ENCODE results near the gene TMEM218.

The TMEM218 gene

DNA sequence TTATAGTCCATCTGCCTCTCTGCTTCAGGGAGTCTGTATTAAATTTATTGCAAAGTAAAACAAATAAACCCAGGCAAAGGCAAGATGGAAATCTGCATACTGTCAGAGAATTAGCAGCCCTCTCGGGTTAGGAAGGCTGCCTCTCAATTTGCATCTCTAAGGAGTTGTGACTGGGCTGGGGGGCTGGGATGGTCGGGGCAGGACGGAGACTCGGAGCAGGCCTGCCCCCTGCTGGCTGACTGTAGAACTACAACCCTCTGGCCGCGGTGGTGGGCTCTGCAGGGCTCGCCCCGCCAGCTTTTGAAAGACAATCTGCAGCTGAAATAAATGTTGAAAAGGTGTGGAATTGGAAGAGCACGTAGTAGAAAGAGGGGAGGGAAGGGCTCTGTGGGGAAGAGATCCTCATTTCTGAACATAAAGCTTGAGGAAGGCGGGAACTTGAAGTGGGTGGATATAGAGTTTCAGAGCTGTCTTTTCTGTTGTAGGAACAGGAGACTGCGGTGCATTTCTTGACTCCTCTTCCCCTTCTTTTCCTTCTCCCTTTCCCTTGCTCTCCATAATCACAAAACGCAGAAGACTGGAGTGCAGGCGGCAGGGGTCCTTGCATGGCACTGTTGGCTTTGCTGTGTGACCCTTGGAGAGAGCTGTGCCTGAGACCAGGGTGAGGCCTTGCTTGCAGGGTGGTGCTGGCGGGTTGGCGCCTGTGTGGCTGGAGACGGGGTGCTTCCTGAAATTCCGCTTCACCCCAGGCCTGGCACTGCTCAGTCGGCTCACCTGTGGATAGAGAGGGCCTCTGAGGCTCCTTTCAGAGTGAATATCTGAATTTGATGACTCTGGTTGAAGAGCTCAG, 30.5 kb upstream of the TMEM218 start:
- H3K4me3 Mint-ChIP-seq, result peak overlapping the region; percentile 3
- ATAC-seq (replicated peaks; ENCODE audit: extremely low read depth, poor library complexity, severe bottlenecking), result peak; percentile 60
- H3K27ac Mint-ChIP-seq (ENCODE audit: low read depth), result peak overlapping the region; percentile 1
- H3K4me1 Mint-ChIP-seq, result peaks cover 6% of the 10 kb centered on the region
- peak; percentile 36 to 55 for DNase-seq (ENCODE audit: low spot score in 2 of 2)
- H3K36me3 Mint-ChIP-seq (ENCODE audit: insufficient read depth), result peaks cover 6% of the 10 kb centered on the region
- no peaks in the 10 kb centered on the region for H3K9me3 Mint-ChIP-seq
- peaks cover 68% of the 10 kb centered on the region for H3K27me3 Mint-ChIP-seq

GRCh38 chr11:125141178-125141577, 29.8 kb upstream of the TMEM218 start:
- H3K36me3 Mint-ChIP-seq (ENCODE audit: insufficient read depth), result peaks cover 6% of the 10 kb centered on the region
- peaks cover 6% of the 10 kb centered on the region for H3K4me1 Mint-ChIP-seq
- H3K9me3 Mint-ChIP-seq, result no peaks in the 10 kb centered on the region
- no peak for ATAC-seq (replicated peaks; ENCODE audit: extremely low read depth, poor library complexity, severe bottlenecking)
- DNase-seq (ENCODE audit: low spot score in 2 of 2), result no peak
- peaks cover 68% of the 10 kb centered on the region for H3K27me3 Mint-ChIP-seq
- no peak overlapping the region for H3K4me3 Mint-ChIP-seq
- H3K27ac Mint-ChIP-seq (ENCODE audit: low read depth), result no peak overlapping the region

DNA sequence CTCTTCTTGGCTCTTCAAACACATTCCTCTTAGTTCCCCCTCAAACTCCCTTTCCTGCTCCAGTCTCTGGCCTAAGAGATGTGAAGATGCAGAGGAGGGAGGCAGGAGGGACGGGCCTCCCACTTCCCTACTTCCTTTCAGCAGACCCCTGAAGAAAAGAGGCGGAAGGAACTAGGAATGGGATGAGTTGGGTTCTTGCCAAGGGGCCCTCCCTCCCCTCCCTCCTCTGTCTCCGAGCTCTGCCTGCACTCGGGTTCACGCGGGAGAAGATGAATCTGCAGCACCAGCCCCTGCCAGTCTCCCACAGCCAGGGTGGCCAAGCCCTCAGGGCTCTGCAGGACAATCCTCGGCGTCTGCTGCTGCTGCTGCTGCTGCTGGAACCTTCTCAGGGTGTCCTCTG, 28.8 kb upstream of the TMEM218 start:
- H3K27ac Mint-ChIP-seq (ENCODE audit: low read depth), result no peak overlapping the region
- no peak for ATAC-seq (replicated peaks; ENCODE audit: extremely low read depth, poor library complexity, severe bottlenecking)

DNA sequence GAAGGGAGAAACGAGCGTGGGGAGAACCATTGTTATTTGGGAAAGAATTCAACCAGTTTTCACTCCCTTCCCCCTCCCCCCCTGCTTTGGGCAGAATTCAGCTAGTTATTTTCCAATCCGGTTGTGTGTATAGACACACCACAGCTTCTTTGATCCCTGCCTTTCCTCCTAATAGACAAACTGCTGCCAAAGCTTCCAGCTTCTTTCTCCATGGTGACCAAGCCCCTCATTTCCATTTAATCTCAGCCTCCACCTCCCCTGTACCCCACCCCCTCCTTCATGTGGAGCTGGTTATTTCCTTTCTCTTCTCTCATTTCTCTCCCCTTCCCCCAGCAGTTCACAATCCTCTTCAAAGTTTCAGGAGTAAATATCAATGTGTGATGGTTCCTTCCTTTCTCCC, 28.4 kb upstream of the TMEM218 start:
- H3K4me1 Mint-ChIP-seq, result peaks cover 6% of the 10 kb centered on the region
- no peak overlapping the region for H3K27ac Mint-ChIP-seq (ENCODE audit: low read depth)
- ATAC-seq (replicated peaks; ENCODE audit: extremely low read depth, poor library complexity, severe bottlenecking), result no peak
- no peaks in the 10 kb centered on the region for H3K9me3 Mint-ChIP-seq
- H3K36me3 Mint-ChIP-seq (ENCODE audit: insufficient read depth), result peaks cover 6% of the 10 kb centered on the region
- H3K27me3 Mint-ChIP-seq, result peaks cover 74% of the 10 kb centered on the region
- no peak overlapping the region for H3K4me3 Mint-ChIP-seq
- no peak for DNase-seq (ENCODE audit: low spot score in 2 of 2)

More for the DNA sequence above, 28.8 kb upstream of the TMEM218 start:
- Mint-ChIP-seq H3K27me3 (peaks cover 71% of the 10 kb centered on the region), H3K4me3 (no peak overlapping the region), H3K4me1 (peaks cover 6% of the 10 kb centered on the region), H3K36me3 (ENCODE audit: insufficient read depth) (peaks cover 6% of the 10 kb centered on the region), H3K9me3 (no peaks in the 10 kb centered on the region)
- no peak for DNase-seq (ENCODE audit: low spot score in 2 of 2)

DNA sequence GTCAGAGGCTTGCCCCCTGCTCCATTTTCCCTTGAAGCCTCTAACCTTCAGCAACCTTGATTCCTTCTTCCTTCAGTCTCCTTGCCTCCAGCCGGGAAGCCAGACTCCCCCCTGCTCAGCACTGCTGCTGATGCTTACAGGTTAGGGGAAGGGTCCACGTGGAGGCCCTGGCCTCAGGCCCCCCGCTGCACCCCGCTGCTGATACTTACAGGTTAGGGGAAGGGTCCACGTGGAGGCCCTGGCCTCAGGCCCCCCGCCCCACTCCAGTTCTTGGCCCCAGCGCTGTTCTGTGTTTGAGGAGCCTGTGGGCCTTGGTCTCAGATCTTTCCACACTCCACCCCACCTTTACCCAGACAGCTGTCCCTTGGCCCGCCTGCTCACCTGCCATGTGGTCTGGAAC, 27.5 kb upstream of the TMEM218 start:
- Mint-ChIP-seq H3K9me3 (no peaks in the 10 kb centered on the region), H3K4me1 (peaks cover 6% of the 10 kb centered on the region), H3K27me3 (peaks cover 74% of the 10 kb centered on the region), H3K27ac (ENCODE audit: low read depth) (no peak overlapping the region), H3K36me3 (ENCODE audit: insufficient read depth) (peaks cover 6% of the 10 kb centered on the region), H3K4me3 (no peak overlapping the region)
- DNase-seq (ENCODE audit: low spot score in 2 of 2), result no peak
- no peak for ATAC-seq (replicated peaks; ENCODE audit: extremely low read depth, poor library complexity, severe bottlenecking)

GRCh38 chr11:125136001-125136400, 24.6 kb upstream of the TMEM218 start:
- Mint-ChIP-seq H3K4me3 (no peak overlapping the region), H3K27me3 (peaks cover 66% of the 10 kb centered on the region), H3K36me3 (ENCODE audit: insufficient read depth) (peaks cover 2% of the 10 kb centered on the region)

GRCh38 chr11:125132596-125132995, 21.2 kb upstream of the TMEM218 start:
- no peak overlapping the region for H3K27ac Mint-ChIP-seq (ENCODE audit: low read depth)
- no peaks in the 10 kb centered on the region for H3K4me1 Mint-ChIP-seq
- no peaks in the 10 kb centered on the region for H3K9me3 Mint-ChIP-seq
- H3K36me3 Mint-ChIP-seq (ENCODE audit: insufficient read depth), result no peaks in the 10 kb centered on the region
- peaks cover 64% of the 10 kb centered on the region for H3K27me3 Mint-ChIP-seq
- no peak for DNase-seq (ENCODE audit: low spot score in 2 of 2)
- H3K4me3 Mint-ChIP-seq, result no peak overlapping the region
- ATAC-seq (replicated peaks; ENCODE audit: extremely low read depth, poor library complexity, severe bottlenecking), result no peak

More at GRCh38 chr11:125136001-125136400, 24.6 kb upstream of the TMEM218 start:
- H3K9me3 Mint-ChIP-seq, result no peaks in the 10 kb centered on the region
- DNase-seq (ENCODE audit: low spot score in 2 of 2) (no peak), ATAC-seq (replicated peaks; ENCODE audit: extremely low read depth, poor library complexity, severe bottlenecking) (no peak)
- H3K27ac Mint-ChIP-seq (ENCODE audit: low read depth), result no peak overlapping the region
- H3K4me1 Mint-ChIP-seq, result no peaks in the 10 kb centered on the region

DNA sequence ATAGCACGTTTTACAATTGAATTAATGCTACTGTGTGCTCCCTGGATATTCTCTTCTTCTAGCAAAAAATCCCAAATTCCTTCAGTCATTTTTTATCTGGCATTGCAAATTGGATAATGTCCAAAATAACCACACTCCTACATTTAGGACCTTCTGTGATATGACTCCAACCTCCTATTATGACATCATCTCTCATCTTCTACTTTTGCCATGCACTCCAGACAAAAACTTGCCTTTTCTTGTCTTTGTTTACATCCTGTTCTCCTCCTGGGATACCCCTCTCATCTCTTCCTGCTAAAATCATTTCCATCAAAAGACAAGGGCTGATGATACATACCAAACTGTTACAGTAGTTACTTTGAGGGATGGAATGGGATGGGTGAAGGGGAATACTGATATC, 20.6 kb upstream of the TMEM218 start:
- Mint-ChIP-seq H3K9me3 (no peaks in the 10 kb centered on the region), H3K27me3 (peaks cover 70% of the 10 kb centered on the region), H3K27ac (ENCODE audit: low read depth) (no peak overlapping the region), H3K4me1 (no peaks in the 10 kb centered on the region), H3K4me3 (no peak overlapping the region), H3K36me3 (ENCODE audit: insufficient read depth) (no peaks in the 10 kb centered on the region)
- no peak for ATAC-seq (replicated peaks; ENCODE audit: extremely low read depth, poor library complexity, severe bottlenecking)
- DNase-seq (ENCODE audit: low spot score in 2 of 2), result no peak

DNA sequence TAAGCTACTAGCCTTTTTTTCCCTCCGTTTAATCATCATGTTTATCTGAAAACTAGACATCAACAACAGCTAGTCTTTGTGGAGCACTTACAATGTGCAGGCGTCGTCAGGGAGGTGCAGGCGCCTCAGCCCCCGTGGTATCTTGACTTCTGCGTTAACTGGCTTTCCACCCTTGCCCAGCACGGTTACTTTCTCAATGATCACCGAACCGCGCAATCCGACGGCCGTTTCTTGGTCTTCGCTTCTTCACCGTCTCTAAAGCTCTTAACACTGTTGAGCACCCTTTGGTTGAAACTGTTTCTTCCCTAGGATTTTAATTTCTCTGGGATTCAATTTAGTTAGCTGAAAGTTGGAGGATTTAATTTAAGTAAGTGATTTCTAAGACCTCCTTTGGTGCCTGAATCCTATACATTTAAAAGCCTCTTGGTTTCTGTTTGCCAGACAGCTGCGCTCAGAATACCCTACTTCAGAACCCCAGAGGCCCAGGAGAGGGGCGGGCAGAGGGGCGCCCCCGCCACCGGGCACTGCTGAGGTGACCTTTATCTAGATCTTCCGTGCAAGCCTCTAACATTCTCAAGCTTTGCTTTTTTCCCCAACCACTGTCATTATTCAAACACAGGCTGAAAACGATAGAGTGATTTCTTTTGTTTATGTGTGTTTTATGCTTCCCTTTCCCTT, 18.0 kb upstream of the TMEM218 start:
- Mint-ChIP-seq H3K4me3 (no peak overlapping the region), H3K27me3 (peaks cover 67% of the 10 kb centered on the region), H3K27ac (ENCODE audit: low read depth) (no peak overlapping the region), H3K36me3 (ENCODE audit: insufficient read depth) (no peaks in the 10 kb centered on the region), H3K9me3 (no peaks in the 10 kb centered on the region), H3K4me1 (no peaks in the 10 kb centered on the region)
- ATAC-seq (replicated peaks; ENCODE audit: extremely low read depth, poor library complexity, severe bottlenecking) (no peak), DNase-seq (ENCODE audit: low spot score in 2 of 2) (no peak)

- no peak for DNase-seq (ENCODE audit: low spot score in 2 of 2)
- H3K9me3 Mint-ChIP-seq, result no peaks in the 10 kb centered on the region
- H3K36me3 Mint-ChIP-seq (ENCODE audit: insufficient read depth), result no peaks in the 10 kb centered on the region
- no peak overlapping the region for H3K27ac Mint-ChIP-seq (ENCODE audit: low read depth)
- H3K27me3 Mint-ChIP-seq, result peaks cover 57% of the 10 kb centered on the region
- no peak overlapping the region for H3K4me3 Mint-ChIP-seq
- no peak for ATAC-seq (replicated peaks; ENCODE audit: extremely low read depth, poor library complexity, severe bottlenecking)
- H3K4me1 Mint-ChIP-seq, result peaks cover 7% of the 10 kb centered on the region
Measured at GRCh38 chr11:125128450-125128849, 17.0 kb upstream of the TMEM218 start.

GRCh38 chr11:125124618-125124992, 13.2 kb upstream of the TMEM218 start:
- DNase-seq (ENCODE audit: low spot score in 2 of 2), result no peak
- H3K27me3 Mint-ChIP-seq, result peaks cover 38% of the 10 kb centered on the region
- peaks cover 7% of the 10 kb centered on the region for H3K4me1 Mint-ChIP-seq
- H3K27ac Mint-ChIP-seq (ENCODE audit: low read depth), result no peak overlapping the region
- H3K9me3 Mint-ChIP-seq, result no peaks in the 10 kb centered on the region
- ATAC-seq (replicated peaks; ENCODE audit: extremely low read depth, poor library complexity, severe bottlenecking), result no peak
- no peak overlapping the region for H3K4me3 Mint-ChIP-seq
- H3K36me3 Mint-ChIP-seq (ENCODE audit: insufficient read depth), result no peaks in the 10 kb centered on the region

DNA sequence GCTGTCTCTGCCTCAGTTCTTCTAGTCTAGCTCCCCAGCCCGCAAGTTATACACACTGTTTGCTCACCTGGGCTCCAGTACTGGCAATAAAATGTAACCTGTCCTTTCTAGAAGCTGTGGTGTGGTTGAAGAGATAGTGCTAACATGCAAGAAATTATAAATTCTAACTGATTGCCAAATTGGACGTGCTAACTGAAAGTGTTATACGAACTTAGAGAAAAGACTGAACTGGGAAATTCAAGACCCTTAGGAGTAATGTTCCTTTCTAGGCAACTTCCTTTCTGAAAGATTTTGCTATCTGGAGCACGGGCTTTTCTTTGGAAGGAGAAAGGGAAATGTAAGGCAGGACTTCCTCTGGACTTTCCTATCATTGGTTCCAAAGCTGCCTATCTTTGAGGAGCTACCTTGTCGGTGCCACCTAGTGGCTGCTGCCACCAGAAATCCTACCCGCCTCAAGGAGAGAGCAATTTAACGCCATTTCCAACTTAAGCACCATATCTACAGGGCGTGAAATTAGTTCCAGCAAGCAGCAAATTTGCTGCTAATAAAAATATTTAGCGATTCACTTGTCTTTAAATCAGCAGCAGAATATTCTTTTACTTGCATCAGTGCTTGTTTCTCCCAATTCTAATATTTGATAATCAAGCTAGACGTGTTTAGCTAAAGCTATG, 12.7 kb upstream of the TMEM218 start:
- Mint-ChIP-seq H3K27ac (ENCODE audit: low read depth) (no peak overlapping the region), H3K9me3 (no peaks in the 10 kb centered on the region), H3K4me3 (no peak overlapping the region), H3K27me3 (peaks cover 38% of the 10 kb centered on the region), H3K4me1 (peaks cover 7% of the 10 kb centered on the region), H3K36me3 (ENCODE audit: insufficient read depth) (no peaks in the 10 kb centered on the region)
- peak; percentile 68 for ATAC-seq (replicated peaks; ENCODE audit: extremely low read depth, poor library complexity, severe bottlenecking)
- no peak for DNase-seq (ENCODE audit: low spot score in 2 of 2)

All from central memory CD8-positive, alpha-beta T cell (primary cell).